ENCODE data around the gene ST3GAL3. TPM values are rescaled to one million over a fixed set of nuclear protein-coding genes. Genes with fewer than 3 reads are reported as not detected.

ST3GAL3 gene
- total RNA-seq, 1 experiment from 2014 or later, result 8.6 TPM

DNA sequence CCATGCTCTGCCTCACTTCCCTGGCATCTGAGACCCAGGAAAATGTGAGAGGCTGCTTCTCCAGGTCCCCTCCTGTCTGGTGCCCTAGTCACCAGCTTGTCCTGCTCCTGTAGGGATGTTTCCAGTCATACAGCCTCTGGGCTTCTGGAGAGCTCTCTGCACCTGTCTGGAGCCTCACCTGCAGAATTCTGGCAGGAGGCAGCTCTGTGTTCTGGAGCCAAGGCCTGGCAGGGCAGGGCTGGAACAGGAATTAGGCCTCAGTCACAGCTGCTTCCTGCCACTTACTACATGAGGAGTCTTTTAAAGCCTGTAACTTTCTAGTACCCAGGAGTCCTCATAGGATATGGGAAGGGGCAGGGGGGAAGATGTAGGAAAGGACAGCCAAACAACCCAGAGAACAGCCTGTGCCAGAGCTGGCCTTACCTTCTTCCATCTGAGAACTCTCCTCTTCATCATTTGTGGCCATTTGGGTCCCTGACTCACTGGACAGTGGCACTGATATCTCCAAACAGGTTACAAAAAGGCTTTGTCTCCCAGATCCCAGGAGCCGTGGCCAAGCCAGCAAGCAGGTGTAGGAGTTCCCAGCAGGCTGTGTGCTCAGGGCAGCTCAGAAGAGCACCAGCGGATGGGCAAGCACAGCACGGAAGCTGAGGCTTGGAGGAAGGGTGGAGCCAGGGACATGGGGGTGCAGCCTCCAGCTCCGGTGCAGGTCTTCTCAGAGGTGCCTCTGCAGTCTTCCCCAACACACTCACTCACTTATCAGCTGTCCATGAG, 194.9 kb downstream of the ST3GAL3 start:
- peaks cover 29% of the 10 kb centered on the region for H3K27me3 Mint-ChIP-seq (ENCODE audit: low read depth)
- TF ChIP-seq ZBTB43 (CRISPR knock-in tag; IDR thresholded peaks at IDR 0.05) (no peak), JAZF1 (CRISPR knock-in tag; IDR thresholded peaks at IDR 0.05) (no peak), EMX1 (CRISPR knock-in tag; IDR thresholded peaks at IDR 0.05) (no peak), IRF2 (CRISPR knock-in tag; IDR thresholded peaks at IDR 0.05; ENCODE audit: borderline replicate concordance, low read depth) (no peak)
- DNase-seq (ENCODE audit: low spot score), result no peak
- no peaks in the 10 kb centered on the region for H3K9me3 Mint-ChIP-seq
- ChIA-PET CTCF (interaction anchor here (0.9 to 5.8 kb wide), 3 partner anchors 21 to 32 kb away, joined by 3 to 28 read pairs (median 3); no protein-coding TSS in a partner anchor), POLR2A (no interaction called here)
- ATAC-seq, result no peak
- no peak overlapping the region for H3K4me3 Mint-ChIP-seq
- no peaks in the 10 kb centered on the region for H3K4me1 Mint-ChIP-seq
- no peak overlapping the region for H3K27ac Mint-ChIP-seq
- no peaks in the 10 kb centered on the region for H3K36me3 Mint-ChIP-seq

DNA sequence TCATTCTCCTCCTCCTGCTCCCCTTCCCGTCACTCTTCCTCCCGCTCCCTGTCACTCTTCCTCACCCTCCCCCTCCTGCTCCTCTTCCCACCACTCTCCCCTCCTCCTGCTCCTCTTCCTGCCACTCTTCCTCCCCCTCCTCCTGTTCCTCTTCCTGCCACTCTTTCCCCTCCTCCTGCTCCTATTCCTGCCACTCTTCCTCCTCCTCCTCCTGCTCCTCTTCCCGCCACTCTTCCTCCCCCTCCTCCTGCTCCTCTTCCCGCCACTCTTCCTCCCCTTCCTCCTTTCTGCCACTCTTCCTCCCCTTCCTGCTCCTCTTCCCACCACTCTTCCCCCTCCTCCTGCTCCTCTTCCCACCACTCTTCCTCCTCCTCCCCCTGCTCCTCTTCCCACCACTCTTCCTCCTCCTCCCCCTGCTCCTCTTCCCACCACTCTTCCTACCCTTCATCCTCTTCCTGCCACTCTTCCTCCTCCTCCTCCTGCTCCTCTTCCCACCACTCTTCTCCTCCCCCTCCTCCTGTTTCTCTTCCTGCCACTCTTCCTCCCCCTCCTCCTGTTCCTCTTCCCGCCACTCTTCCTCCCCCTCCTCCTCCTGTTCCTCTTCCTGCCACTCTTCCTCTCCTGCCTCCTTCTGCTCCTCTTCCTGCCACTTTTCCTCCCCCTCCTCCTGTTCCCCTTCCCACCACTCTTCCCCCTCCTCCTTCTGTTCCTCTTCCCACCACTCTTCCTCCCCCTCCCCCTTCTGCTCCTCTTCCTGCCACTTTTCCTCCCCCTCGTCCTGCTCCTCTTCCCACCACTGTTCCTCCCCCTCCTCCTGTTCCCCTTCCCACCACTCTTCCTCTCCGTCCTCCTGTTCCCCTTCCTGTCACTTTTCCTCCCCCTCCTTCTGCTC, 197.6 kb downstream of the ST3GAL3 start:
- Mint-ChIP-seq H3K4me3 (no peak overlapping the region), H3K4me1 (no peaks in the 10 kb centered on the region), H3K9me3 (no peaks in the 10 kb centered on the region), H3K27me3 (ENCODE audit: low read depth) (peaks cover 42% of the 10 kb centered on the region), H3K36me3 (no peaks in the 10 kb centered on the region), H3K27ac (no peak overlapping the region)
- no peak for TF ChIP-seq SP1 (CRISPR knock-in tag; conservative IDR thresholded peaks at IDR 0.05)
- no peak for TF ChIP-seq CBFB (CRISPR knock-in tag; IDR thresholded peaks at IDR 0.05; ENCODE audit: low read depth)
- peak; percentile 64; the same call in 1 of the 2 replicates for TF ChIP-seq ETV6 (CRISPR knock-in tag; IDR thresholded peaks at IDR 0.05)
- TF ChIP-seq, protein P1, sequence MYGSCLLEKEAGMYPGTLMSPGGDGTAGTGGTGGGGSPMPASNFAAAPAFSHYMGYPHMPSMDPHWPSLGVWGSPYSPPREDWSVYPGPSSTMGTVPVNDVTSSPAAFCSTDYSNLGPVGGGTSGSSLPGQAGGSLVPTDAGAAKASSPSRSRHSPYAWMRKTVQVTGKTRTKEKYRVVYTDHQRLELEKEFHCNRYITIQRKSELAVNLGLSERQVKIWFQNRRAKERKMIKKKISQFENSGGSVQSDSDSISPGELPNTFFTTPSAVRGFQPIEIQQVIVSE (CRISPR knock-in tag; IDR thresholded peaks at IDR 0.05; ENCODE audit: borderline replicate concordance), result no peak
- no peak for TF ChIP-seq SOX15 (CRISPR knock-in tag; IDR thresholded peaks at IDR 0.05)
- ChIA-PET POLR2A (no interaction called here), CTCF (interaction anchor here (0.7 to 1.0 kb wide), 2 partner anchors 16 to 141 kb away, joined by 3 to 4 read pairs; no protein-coding TSS in a partner anchor)
- DNase-seq (ENCODE audit: low spot score) (no peak), ATAC-seq (no peak)

- POLR2A ChIA-PET, result interaction anchor here (1.7 kb wide), 1 partner anchor 27 kb away, joined by 3 read pairs; no protein-coding TSS in a partner anchor
- H3K27ac Mint-ChIP-seq, result no peak overlapping the region
- TF ChIP-seq, protein P2, sequence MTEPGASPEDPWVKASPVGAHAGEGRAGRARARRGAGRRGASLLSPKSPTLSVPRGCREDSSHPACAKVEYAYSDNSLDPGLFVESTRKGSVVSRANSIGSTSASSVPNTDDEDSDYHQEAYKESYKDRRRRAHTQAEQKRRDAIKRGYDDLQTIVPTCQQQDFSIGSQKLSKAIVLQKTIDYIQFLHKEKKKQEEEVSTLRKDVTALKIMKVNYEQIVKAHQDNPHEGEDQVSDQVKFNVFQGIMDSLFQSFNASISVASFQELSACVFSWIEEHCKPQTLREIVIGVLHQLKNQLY (CRISPR knock-in tag; IDR thresholded peaks at IDR 0.05), result no peak
- no peak for TF ChIP-seq ZNF317 (CRISPR knock-in tag; IDR thresholded peaks at IDR 0.05; ENCODE audit: borderline replicate concordance, low read depth)
- no peak for TF ChIP-seq GTF2I (CRISPR knock-in tag; conservative IDR thresholded peaks at IDR 0.05)
- TF ChIP-seq JUN (CRISPR knock-in tag; IDR thresholded peaks at IDR 0.05), result no peak
- no peak for TF ChIP-seq MXD4 (CRISPR knock-in tag; IDR thresholded peaks at IDR 0.05; ENCODE audit: borderline replicate concordance)
- TF ChIP-seq ZNF219 (CRISPR knock-in tag; IDR thresholded peaks at IDR 0.05; ENCODE audit: borderline replicate concordance), result no peak
- TF ChIP-seq ATF2 (CRISPR knock-in tag; IDR thresholded peaks at IDR 0.05; ENCODE audit: borderline replicate concordance, low read depth), result no peak
- no peak for TF ChIP-seq CREB1 (CRISPR knock-in tag; IDR thresholded peaks at IDR 0.05)
- TF ChIP-seq, protein P1 (CRISPR knock-in tag; IDR thresholded peaks at IDR 0.05; ENCODE audit: borderline replicate concordance), result no peak
- no peak for TF ChIP-seq RELA (CRISPR knock-in tag; IDR thresholded peaks at IDR 0.05; ENCODE audit: borderline replicate concordance)
- TF ChIP-seq, protein P3, sequence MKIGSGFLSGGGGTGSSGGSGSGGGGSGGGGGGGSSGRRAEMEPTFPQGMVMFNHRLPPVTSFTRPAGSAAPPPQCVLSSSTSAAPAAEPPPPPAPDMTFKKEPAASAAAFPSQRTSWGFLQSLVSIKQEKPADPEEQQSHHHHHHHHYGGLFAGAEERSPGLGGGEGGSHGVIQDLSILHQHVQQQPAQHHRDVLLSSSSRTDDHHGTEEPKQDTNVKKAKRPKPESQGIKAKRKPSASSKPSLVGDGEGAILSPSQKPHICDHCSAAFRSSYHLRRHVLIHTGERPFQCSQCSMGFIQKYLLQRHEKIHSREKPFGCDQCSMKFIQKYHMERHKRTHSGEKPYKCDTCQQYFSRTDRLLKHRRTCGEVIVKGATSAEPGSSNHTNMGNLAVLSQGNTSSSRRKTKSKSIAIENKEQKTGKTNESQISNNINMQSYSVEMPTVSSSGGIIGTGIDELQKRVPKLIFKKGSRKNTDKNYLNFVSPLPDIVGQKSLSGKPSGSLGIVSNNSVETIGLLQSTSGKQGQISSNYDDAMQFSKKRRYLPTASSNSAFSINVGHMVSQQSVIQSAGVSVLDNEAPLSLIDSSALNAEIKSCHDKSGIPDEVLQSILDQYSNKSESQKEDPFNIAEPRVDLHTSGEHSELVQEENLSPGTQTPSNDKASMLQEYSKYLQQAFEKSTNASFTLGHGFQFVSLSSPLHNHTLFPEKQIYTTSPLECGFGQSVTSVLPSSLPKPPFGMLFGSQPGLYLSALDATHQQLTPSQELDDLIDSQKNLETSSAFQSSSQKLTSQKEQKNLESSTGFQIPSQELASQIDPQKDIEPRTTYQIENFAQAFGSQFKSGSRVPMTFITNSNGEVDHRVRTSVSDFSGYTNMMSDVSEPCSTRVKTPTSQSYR (CRISPR knock-in tag; IDR thresholded peaks at IDR 0.05), result no peak
- no peak for TF ChIP-seq CTCF (IDR thresholded peaks at IDR 0.05)
Observed at GRCh38 chr1:43908226-43908625, 200.9 kb downstream of the ST3GAL3 start.

More at GRCh38 chr1:43908226-43908625, 200.9 kb downstream of the ST3GAL3 start:
- DNase-seq (ENCODE audit: low spot score) (no peak), ATAC-seq (no peak)
- Mint-ChIP-seq H3K36me3 (no peaks in the 10 kb centered on the region), H3K4me3 (no peak overlapping the region), H3K27me3 (ENCODE audit: low read depth) (peaks cover 42% of the 10 kb centered on the region), H3K9me3 (no peaks in the 10 kb centered on the region), H3K4me1 (peaks cover 14% of the 10 kb centered on the region)
- CTCF ChIA-PET, result interaction anchor here (1.7 to 8.2 kb wide), 3 partner anchors 22 to 144 kb away, joined by 5 to 96 read pairs (median 10); partner anchors contain the start of gene ARTN

Data from WTC11 (cell line).